OCI-LY1 (cell line): ENCODE data around the gene ZNF768.

Experiments used
- EZH2 ChIP-seq: fragments of 200-600 bp; sonication (generic), shearing (Covaris generic); IDR thresholded peaks from 2 replicates; pipeline ENCODE4 v1.8.0; 2017; ENCODE audit warnings: borderline replicate concordance, mixed run types, mild to moderate bottlenecking, antibody characterized with exemption, low read length, moderate library complexity, mixed read lengths
- TF ChIP-seq, protein P1 (sequence below): fragments of 200-600 bp; sonication (generic), shearing (Covaris generic); IDR thresholded peaks from 2 replicates; pipeline ENCODE4 v1.5.1; 2017; ENCODE audit warnings: mild to moderate bottlenecking, antibody characterized with exemption, low read length, moderate library complexity, mixed read lengths

DNA sequence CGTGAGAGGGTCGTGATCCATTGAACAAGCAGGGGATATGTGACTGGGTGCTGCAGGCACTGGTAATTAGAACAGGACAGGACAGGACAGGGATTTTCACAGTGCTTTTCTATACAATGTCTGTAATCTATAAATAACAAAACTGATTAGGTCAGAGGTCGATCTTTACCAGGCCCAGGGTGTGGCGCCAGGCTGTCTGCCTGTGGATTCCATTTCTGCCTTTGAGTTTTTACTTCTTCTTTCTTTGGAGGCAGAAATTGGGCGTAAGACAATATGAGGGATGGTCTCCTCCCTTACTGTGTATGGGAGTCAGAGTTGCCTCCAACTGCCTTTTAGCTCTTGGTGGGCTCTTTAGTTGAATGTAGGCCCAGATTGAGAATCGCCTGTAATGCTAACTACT, 33.3 kb upstream of the ZNF768 start:
- TF ChIP-seq EZH2: no peak
- TF ChIP-seq, protein P1, sequence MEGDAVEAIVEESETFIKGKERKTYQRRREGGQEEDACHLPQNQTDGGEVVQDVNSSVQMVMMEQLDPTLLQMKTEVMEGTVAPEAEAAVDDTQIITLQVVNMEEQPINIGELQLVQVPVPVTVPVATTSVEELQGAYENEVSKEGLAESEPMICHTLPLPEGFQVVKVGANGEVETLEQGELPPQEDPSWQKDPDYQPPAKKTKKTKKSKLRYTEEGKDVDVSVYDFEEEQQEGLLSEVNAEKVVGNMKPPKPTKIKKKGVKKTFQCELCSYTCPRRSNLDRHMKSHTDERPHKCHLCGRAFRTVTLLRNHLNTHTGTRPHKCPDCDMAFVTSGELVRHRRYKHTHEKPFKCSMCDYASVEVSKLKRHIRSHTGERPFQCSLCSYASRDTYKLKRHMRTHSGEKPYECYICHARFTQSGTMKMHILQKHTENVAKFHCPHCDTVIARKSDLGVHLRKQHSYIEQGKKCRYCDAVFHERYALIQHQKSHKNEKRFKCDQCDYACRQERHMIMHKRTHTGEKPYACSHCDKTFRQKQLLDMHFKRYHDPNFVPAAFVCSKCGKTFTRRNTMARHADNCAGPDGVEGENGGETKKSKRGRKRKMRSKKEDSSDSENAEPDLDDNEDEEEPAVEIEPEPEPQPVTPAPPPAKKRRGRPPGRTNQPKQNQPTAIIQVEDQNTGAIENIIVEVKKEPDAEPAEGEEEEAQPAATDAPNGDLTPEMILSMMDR: no peak
